GM19395 (cell line): ENCODE data around the gene KSR1.
"Not testable (repeated sequence)": the region's sequence is repeated elsewhere in the genome, so short reads cannot be mapped to it uniquely, and the experiment has no call there.

ENCODE experiments used
- ATAC-seq: cut with Tn5 transposase; IDR thresholded peaks from one replicate; pipeline ENCODE4 v1.9.1; 2021; ENCODE audit warnings: mild to moderate bottlenecking, moderate library complexity; ENCODE audit not compliant: unreplicated experiment

Gene KSR1

GRCh38 chr17:27671591-27671910 is 215.3 kb downstream of the KSR1 start:
- ATAC-seq, result no peak

DNA sequence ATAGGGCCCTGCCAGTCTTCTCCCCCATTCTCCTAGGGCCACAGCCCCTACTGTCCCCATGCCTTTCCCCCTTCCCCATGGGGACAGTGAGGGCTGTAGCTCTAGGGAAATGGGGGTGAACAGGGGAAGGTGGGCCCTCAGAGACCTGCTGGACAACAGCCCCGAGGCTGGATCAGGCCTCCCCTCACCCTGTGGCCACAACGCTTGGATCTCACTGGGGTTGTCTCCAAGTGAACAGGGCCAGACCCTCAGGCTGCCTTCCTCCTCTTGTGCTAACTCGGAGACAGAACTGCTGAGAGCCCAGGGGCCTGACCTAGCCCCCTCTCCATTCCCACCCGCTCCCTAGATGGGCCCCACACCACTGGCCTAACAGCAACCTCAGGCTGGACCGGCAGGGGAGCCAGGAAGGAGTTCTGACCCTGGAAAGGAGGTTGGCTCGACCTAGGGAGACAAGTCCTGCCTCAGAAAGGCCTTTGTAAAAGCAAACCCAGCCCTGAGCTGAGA is 215.8 kb downstream of the KSR1 start:
- ATAC-seq, result not testable (repeated sequence)

DNA sequence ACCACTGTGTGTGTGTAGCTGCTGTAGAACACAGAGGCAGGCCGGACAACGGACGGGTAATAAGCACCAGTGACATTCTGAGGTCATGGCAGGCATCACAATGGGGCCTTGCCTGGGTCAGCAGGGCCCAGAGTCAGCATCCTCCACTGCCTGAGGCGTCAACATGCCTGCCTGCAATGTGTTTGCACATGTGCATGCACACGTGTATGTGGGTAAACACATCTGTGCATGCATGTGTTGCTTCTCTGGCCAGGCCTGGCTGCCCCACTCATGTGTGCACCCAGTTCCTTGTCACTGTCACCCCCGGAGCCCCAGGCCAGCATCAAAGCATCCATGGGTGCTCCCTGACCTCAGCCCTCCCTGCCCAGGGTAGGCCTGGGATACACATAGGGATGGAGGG is 218.1 kb downstream of the KSR1 start:
- no peak for ATAC-seq
